Kidney (tissue), 14 donors: ENCODE results near the gene FAM110A. TPM values are rescaled to one million over a fixed set of nuclear protein-coding genes. Genes with fewer than 3 reads are reported as not detected.

Experiments
- DNase-seq, 5 donors: peaks; one replicate each; pipeline ENCODE4 v3.0.0-alpha.2; 2013 to 2020
- FAIRE-seq: peaks from 2 replicates; lab custom pipeline; 2012; peaks lifted over from hg19 to GRCh38; lab: Jason Lieb, UNC
- H3K27ac ChIP-seq, 2 donors: one replicate each; pipeline ENCODE4 v1.7.0; 2013; ENCODE audit warnings: low read depth in 2 of 2, low read length in 2 of 2, inconsistent platforms in 1 of 2
- H3K27me3 ChIP-seq: one replicate; pipeline ENCODE4 v1.7.1; 2013; ENCODE audit warnings: low read length, inconsistent platforms; ENCODE audit not compliant: control insufficient read depth, insufficient read depth
- H3K36me3 ChIP-seq, 3 donors: one replicate each; pipeline versions ENCODE4 v1.7.0 to v1.7.1; 2013; ENCODE audit warnings: low read length in 3 of 3, control low read depth in 1 of 3, inconsistent platforms in 1 of 3; ENCODE audit not compliant: insufficient read depth in 3 of 3, control insufficient read depth in 2 of 3
- H3K4me1 ChIP-seq, 3 donors: one replicate each; pipeline versions ENCODE4 v1.7.0 to v1.7.1; 2013; ENCODE audit warnings: low read length in 3 of 3, inconsistent platforms in 1 of 3, low read depth in 1 of 3; ENCODE audit not compliant: control insufficient read depth in 2 of 3, insufficient read depth in 2 of 3
- H3K4me3 ChIP-seq, 3 donors: one replicate each; pipeline versions ENCODE4 v1.7.0 to v1.8.1; 2013; ENCODE audit warnings: low read length in 3 of 3, control low read depth in 1 of 3, inconsistent platforms in 1 of 3
- H3K9ac ChIP-seq, 3 donors: one replicate each; pipeline versions ENCODE4 v1.7.0 to v1.7.1; 2013; ENCODE audit warnings: low read length in 3 of 3, control low read depth in 1 of 3, inconsistent platforms in 1 of 3
- H3K9me3 ChIP-seq, 3 donors: one replicate each; pipeline versions ENCODE4 v1.7.0 to v1.7.1; 2013; ENCODE audit warnings: low read length in 3 of 3, control low read depth in 1 of 3, inconsistent platforms in 1 of 3; ENCODE audit not compliant: control insufficient read depth in 2 of 3, insufficient read depth in 1 of 3
- CTCF ChIP-seq: IDR thresholded peaks from 3 replicates; pipeline ENCODE4 v1.5.1; 2012; ENCODE audit warnings: mild to moderate bottlenecking, moderate library complexity, borderline replicate concordance; ENCODE audit not compliant: insufficient read depth; ENCODE audit errors: extremely low read depth
- intact Hi-C: fragments of 100-400 bp; cut with DNase I; formaldehyde crosslinking; loops from one replicate; pipeline ENCODE4 v1.11.1; 2022
- polyA plus RNA-seq: library from polyadenylated mRNA; stranded (reverse); fragments of 350-450 nt; fragmentation: Illumina TruSeq; extraction: RNeasy Lipid Tissue Mini Kit (QIAGEN cat#74804); gene quantifications from one replicate; pipeline ENCODE4 v1.2.3, GENCODE V29; 2014; ENCODE audit warnings: low read depth, low replicate concordance; ENCODE audit not compliant: insufficient read depth
- total RNA-seq: library from RNA; stranded (reverse); fragmentation: NEBNext Ultra II Directional; extraction: Animal tissue kit (Norgen Biotek cat#: 25700); gene quantifications from one replicate; pipeline ENCODE4 v1.2.1, GENCODE V29; 2021
- donor health status: control.
- donor health status: control.
- donor health status: control.
- donor health status: control.
- donor health status: control.
- donor health status: DM: yes; HTN: yes; CAD: no.
- donor health status: Normal renal cell carcinoma (clear cell type).

The FAM110A gene
- total and polyA plus RNA-seq, 2 donors from 2014 or later: 10.2 to 12.6 TPM

GRCh38 chr20:841568-842546 is 8.3 kb downstream of the FAM110A start:
- Histone ChIP-seq H3K27ac (no peak overlapping the region), H3K9ac (peak overlapping the region in 1 of 3 donors; percentile 19), H3K27me3 (no peaks in the 10 kb centered on the region), H3K4me1 (peaks cover 0 to 8% (median 6%) of the 10 kb centered on the region in 3 donors), H3K9me3 (no peaks in the 10 kb centered on the region), H3K4me3 (peak overlapping the region; percentile 7 to 47 (median 28)), H3K36me3 (no peaks in the 10 kb centered on the region)
- DNase-seq (peak in 4 of 5 donors; percentile 37 to 78 (median 56)), FAIRE-seq (no peak)
- intact Hi-C loops: no loop called here
- TF ChIP-seq CTCF: no peak

- Histone ChIP-seq H3K4me3 (no peak overlapping the region), H3K36me3 (no peaks in the 10 kb centered on the region), H3K27me3 (no peaks in the 10 kb centered on the region), H3K9ac (no peak overlapping the region), H3K9me3 (no peaks in the 10 kb centered on the region), H3K27ac (no peak overlapping the region), H3K4me1 (peaks cover 0 to 9% (median 6%) of the 10 kb centered on the region in 3 donors)
- DNase-seq: no peak
- TF ChIP-seq CTCF: no peak
- FAIRE-seq: no peak
- intact Hi-C loops: no loop called here
Observed at GRCh38 chr20:842547-842940, 9.0 kb downstream of the FAM110A start.

- Histone ChIP-seq H3K4me3 (no peak overlapping the region), H3K36me3 (no peaks in the 10 kb centered on the region), H3K27ac (no peak overlapping the region), H3K4me1 (peaks cover 0 to 12% (median 6%) of the 10 kb centered on the region in 3 donors), H3K27me3 (no peaks in the 10 kb centered on the region), H3K9ac (peak overlapping the region in 1 of 3 donors; percentile 19), H3K9me3 (no peaks in the 10 kb centered on the region)
- peak in 2 of 5 donors; percentile 67 to 72 for DNase-seq
- no peak for TF ChIP-seq CTCF
- no peak for FAIRE-seq
- intact Hi-C loops: no loop called here
Observed at GRCh38 chr20:843912-844311, 10.4 kb downstream of the FAM110A start.
